CD4-positive, alpha-beta T cell treated with Interferon gamma for 1 hour (primary cell): ENCODE data around the gene COL4A2.
"Not testable (repeated sequence)": the region's sequence is repeated elsewhere in the genome, so short reads cannot be mapped to it uniquely, and the experiment has no call there.

Source experiments
- DNase-seq: peaks from one replicate; pipeline ENCODE4 v3.0.0-alpha.2; 2020

The COL4A2 gene

DNA sequence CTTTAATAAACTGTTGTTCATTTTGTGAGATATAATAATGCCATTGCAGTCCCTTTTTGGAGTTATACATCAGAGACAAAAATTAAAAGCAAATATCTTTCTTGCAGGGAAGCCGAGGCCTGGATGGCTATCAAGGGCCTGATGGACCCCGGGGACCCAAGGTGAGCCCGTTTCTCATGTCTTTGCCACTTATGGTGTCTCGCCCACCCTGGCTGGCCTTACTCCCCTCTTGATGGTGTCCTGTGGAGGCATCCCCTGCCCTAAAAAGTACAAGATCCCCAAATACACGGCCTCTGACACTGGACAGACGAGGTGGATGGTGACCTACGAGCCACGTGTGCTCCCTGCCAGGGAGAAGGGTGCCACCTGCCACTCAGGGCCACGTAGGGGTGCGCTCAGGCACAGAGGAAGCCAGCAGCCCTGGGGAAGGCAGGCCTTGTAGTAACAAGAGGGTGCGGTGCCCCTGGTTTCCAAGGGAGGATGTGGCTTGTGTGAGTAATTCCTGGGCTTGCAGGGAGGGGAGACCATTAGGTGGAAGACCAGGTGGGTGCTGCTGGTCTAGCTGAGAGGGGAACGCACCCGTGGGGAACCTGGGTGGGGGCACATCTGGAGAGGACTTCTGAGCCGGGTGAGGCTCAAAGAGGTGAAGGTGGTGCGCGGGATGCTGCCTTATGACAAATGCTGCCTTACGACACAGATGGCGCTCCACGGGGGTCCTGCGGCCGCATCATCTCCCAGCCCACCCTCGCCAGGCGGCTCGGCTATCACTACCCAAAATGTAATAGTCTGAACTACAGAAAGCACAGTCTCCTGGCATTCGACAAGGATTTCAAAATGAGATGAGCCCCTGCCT, 138.9 kb downstream of the COL4A2 start:
- no peak for DNase-seq

DNA sequence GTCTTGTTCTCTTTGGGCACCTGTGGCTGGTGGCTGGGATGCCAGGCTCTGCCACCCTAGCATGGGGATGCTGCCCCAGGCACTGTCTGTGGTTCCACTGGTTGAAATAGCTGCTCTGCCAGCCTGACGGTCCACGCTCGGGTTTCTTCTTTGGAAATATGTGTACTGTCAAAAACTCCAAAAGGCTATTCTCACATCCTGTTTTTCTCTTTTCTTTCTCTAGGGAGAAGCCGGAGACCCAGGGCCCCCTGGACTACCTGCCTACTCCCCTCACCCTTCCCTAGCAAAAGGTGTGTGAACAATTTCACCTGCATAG, 139.4 kb downstream of the COL4A2 start:
- no peak for DNase-seq

DNA sequence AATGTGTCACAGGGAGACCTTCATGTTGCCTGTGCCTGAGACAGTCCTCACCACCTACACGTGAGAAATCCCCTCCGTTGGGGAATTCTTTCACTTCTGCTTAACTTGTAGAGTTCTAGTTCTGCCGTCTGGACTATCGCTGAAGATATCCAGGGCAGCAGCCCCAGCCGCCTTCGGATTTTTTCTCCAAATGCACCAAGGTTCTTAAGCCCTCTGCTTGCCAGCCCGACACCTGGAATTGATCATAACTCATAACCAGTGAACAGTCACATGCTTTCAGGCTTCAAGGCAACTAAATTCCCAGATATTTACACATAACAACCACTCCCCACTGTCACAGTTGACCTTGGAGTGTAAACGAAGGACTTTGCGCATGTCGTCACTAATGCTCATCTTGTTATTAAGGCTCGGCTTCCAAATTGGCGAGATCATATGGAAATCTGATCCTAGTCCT, 140.0 kb downstream of the COL4A2 start:
- DNase-seq = no peak

DNA sequence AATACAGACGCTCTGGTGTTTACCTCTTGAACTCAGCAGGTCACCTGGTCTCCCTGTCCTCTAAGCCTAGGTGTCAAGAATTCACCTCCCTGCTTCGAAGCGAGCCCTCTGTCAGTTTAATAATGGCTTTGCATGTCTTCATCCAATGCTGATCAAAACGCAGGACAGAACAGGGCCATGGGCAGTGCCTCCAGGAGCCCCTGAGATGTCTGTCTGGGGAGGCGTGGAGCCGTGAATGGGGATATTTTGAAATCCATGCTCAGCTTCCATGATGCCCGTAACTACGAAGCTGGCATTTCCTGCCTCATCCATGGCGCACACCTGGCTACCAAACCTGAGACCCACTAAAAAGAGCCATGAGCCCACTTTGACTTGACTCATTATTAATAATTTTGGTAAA, 140.7 kb downstream of the COL4A2 start:
- DNase-seq = no peak

DNA sequence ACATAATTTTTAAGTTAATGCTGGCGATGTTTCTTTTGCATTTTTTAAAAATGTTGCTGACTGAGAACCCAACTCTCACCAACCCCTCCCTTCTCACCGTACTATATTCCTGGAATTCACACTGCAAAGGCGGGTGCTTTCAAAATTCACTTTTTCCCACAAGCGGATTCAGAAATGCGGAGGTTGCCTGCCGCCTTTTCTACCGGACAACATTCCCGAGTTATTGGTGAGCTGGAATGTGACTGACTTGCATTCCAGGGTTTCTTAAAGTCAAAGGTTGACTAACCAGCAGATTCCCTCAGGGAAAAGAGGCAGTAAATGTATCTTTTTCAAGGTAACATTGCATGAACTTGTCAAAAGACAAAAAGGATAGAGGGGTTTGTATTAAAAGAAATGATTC, 141.1 kb downstream of the COL4A2 start:
- no peak for DNase-seq

DNA sequence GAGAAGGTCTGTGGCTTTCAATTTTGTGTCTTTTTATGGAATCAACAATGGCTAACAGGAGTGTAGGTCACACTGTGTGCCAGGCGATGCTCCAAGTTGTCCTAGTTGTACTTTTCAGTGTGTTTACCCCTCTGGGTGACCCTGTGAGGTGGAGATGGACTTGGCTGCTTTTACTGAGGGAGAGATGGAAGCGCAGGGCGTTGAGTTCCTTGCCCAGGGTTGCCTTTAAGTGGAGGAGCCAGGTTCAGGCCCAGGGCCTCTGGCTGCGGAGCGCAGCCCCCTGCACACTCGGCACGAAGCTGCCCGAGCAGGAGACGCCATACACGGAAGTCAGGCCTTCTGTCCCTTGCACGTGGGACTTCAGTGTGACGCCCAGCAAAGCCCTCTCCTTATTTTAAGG, 141.6 kb downstream of the COL4A2 start:
- no peak for DNase-seq

DNA sequence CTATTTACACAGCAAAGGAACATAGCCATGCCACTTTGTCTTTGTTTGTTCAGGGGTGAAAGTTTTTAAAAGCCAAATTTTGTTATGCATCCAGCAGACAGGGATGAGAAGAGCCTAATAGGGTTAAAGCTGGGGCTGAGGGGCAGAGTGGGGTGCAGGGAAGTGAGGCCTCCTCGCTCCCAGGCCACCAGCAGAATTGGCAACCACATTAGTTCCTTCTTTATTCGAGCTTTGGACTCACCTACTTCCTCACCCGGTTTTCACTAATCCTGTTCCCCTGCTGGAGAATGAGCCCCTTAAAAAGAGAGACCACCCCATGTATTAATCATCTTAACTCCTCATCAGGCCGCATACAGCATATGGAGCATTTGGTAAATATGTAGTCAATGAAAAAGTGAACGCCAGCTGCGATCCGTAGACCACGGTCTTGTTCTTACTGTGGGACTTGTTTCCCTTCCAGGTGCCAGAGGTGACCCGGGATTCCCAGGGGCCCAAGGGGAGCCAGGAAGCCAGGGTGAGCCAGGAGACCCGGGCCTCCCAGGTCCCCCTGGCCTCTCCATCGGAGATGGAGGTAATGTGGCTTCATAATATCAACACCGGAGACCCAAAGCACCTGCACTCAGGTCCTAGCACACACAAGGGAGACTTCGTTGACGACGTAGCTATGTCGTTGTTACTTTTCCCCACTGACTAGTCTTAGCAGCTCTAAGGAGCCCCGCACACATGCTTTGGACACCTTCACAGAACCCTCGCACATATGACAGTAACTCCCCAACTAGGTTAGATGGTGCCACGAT, 142.3 kb downstream of the COL4A2 start:
- DNase-seq = no peak

DNA sequence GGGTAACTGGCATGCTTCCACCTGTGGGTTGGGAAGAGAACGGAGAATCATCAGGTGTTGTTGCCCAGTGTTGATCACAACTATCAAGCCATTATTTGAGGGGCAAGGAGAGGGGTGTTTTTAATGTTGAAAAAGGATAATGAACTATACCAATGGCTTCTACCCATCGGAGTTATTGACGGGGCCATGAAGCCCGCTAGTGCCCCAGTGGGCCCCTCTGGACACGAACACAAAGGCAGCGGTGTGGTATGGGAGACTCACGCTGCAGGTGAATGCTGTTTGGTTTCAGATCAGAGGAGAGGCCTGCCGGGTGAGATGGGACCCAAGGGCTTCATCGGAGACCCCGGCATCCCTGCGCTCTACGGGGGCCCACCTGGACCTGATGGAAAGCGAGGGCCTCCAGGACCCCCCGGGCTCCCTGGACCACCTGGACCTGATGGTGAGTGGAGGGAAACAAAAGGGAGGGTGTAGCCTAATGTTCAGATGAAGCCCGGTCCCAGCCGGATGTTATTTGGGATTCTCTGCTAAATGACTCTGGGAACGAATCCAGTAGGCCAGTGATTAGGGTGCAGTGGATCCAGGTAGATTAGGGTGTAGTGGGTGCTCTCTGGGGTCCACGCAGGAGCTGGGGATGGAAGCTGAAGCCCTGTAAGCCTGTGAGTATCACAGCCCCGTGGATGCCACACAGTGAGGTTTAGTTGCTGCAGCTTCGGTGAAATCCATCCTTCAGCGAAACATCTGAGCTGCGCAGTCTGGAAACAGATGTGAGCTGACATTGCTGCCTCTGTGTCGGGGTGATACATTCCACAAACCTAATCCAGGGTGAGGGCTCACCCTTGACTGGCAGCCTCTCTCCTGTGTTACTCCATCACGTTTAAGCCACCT, 143.2 kb downstream of the COL4A2 start:
- DNase-seq = no peak

DNA sequence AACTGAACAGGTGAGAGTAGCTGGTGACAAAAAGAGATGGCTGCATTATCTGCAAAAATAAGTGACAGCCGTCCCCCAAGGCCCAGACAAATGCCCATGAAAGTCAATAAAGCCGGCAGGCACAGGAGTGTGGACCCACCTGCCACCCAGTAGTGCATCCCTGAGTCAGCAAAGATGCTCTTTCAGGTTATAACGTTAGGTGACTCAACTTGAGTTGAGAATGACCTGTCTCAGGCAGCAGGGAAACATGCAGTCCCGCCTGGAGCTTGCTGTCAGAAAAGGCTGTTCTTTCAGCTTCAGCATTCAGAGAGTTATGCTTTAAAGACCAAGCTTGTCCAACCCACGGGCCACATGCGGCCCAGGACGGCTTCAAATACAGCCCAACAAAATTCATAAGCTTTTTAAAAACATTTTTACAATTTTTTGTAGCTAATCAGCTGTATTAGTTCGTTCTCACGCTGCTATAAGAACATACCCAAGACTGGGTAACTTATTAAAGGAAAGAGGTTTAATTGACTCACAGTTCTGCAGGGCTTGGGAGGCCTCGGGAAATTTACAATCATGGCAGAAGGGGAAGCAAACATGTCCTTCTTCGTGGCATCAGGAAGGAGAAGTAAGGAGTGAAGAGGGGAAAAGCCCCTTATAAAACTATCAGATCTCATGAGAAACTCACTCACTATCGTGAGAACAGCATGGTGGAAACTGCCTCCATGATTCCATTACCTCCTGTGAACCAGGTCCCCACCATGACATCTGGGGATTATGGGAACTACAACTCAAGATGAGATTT, 144.1 kb downstream of the COL4A2 start:
- DNase-seq = no peak

DNA sequence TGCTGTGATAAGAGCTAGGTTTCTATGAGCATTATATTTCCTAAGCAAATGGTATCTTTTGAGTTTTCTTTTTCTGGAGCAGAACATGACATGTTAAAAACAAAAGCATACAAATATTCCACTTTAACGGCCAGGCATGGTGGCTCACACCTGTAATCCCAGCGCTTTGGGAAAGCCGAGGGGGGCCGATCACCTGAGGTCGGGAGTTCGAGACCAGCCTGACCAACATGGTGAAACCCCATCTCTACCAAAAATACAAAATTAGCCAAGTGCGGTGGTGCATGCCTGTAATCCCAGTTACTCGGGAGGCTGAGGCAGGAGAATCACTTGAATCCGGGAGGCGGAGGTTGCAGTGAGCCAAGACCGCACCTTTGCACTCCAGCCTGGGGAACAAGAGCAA, 146.0 kb downstream of the COL4A2 start:
- DNase-seq = not testable (repeated sequence)

DNA sequence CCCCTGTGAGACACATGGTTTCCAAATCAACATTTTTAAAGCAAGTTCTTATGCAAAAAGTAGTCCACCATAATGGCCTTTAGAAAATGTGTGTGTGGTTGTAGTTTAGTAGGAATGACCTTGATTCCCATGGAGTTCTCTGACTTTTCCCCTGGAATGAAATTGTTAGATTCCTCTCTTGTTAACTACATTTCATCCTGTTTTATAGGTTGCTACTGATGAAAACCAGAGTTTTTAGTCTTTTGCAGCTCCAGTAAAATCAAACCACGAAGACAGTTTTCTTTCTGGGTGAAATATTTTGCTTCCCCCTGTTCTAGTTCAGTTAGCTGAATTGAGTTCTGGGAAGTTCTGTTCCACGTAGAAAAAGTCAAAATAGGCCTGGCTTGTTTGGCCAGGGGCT, 146.7 kb downstream of the COL4A2 start:
- DNase-seq = no peak

DNA sequence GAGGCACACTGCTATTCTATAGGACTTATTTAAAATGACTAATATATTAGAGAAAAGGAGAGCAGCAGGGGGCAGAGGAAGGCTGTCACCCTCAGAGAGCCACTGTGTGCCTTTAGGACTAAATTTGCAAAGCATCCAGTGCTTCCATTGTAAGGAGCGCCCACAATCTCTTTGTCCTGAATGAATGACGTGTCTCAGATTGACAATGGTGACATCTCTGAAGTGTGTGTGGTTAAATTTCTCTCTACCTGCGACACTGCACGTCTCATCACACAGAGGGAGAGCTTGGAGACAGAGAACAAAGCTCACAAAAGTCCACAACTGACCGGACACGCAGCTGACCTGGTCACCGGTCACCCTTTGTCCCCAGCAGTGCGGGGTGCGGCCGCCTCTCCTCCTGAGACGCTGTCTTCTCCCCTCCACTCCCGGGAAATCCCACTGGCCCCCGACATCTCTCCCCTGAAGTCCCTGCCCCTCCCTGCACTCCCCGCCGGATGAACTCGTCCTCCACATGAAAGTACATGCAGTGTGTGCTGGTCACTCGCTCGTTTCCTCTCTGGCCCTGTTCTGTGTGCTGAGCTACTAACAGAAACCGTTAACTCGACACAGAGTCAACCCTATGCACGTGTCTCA, 147.3 kb downstream of the COL4A2 start:
- DNase-seq = no peak

DNA sequence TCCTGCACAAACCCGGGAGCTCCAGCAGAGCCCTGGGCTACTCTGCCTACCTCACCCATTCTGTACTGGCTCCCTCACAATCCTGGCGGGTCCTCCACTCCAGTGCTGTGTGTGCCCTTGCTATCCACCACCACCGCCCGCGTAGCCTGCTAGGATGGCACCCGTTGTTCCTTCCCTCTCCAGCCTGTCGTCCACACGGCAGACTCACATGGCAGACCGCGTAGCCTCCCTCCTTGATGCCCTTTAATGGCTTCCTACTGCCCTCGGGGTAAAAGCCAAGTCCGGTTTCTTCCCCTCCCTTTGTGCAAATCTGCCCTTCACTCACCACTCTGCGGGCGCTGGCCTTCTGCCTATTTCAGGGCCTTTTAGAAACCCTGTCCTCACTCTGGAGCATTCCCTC, 147.9 kb downstream of the COL4A2 start:
- DNase-seq = no peak

DNA sequence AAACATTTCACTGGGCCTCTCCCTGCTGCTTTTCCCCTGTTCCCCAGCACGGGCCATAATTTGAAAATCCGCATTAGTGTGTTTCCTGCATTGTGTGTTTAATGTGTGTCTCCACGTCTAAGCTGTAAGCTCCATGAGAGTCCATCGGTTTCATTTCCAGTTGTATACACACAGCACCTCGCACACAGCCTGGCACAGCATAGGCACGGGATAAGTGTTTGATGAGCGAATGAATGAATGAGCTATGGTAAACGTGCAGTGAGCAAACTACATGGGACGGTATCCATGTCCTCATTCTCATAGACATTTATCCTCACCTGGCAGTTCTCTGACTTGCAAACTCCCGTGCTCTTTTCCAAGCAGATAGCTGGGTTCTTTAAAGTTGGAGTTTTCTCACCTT, 148.4 kb downstream of the COL4A2 start:
- no peak for DNase-seq

DNA sequence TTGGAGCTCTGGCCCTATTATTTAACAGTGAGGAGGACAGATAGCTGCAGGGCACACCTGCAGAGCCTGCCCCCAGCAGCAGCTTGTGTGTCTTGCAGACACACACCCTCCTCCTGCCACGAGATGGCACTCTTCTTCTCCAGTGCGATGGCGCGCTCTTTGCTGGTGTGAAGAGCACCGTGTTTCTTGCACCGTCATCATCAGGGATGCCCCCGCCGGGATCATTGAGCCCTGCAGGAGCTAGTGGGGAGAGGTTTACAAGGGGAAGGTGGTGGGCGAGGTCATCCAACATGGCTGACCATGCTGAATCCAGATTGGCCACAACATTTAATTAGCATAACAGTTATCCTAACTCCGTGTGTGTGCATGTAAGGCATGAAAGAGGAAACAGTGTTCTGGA, 148.9 kb downstream of the COL4A2 start:
- DNase-seq = peak; percentile 69

DNA sequence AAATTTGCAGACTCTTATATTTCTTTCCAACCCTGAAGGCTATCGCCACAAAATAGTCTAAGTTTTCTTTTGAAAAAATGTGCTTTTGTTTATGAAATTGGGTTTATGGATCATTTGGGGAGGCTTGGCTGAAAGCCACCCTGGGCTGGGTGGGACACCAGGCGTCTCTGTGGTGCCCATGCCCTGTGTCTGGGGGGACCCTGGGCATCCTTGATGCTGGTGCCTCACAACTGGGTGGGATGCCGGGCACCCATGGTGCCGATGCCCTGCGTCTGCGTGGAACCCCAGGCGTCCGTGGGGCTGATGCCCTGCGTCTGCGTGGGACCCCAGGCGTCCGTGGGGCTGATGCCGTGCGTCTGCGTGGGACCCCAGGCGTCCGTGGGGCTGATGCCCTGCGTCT, 149.5 kb downstream of the COL4A2 start:
- DNase-seq = no peak

DNA sequence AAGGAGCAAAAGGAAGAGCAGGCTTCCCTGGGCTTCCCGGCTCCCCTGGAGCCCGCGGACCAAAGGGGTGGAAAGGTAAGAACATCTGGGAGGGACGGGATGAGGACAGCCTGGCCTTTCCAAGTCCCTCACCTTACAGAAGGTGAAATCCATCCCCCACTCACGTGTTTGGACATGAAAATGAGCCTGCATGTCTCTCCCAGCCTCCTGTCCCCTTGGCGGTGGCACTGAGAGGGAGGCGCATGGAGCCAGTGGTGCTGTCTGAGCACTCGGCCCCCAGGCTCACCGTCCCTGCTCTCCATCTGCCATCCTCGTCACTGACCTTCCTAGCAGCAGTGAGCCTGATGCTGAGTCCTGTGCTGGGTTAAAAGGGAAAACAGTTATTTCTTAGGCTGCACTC, 150.3 kb downstream of the COL4A2 start:
- DNase-seq = no peak

DNA sequence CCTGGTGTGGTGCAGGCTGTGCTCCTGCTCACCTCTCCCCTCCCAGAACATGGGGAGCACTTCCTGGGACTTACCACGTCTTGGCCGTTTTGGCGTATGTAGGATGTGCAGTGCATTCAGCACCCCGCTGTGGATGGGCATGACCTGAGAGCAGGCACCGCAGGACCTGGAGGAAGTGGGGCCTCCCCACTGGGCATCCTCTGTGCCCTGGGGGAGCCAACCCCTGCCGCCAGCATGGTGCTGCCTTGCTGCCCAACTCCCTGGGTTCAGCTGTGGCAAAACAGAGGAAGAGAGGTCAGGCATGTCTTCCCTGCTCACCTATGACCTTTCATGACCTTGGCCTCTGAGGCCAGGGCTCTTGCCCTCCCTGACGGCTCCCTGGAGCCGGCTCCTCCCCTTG, 150.9 kb downstream of the COL4A2 start:
- DNase-seq = no peak

DNA sequence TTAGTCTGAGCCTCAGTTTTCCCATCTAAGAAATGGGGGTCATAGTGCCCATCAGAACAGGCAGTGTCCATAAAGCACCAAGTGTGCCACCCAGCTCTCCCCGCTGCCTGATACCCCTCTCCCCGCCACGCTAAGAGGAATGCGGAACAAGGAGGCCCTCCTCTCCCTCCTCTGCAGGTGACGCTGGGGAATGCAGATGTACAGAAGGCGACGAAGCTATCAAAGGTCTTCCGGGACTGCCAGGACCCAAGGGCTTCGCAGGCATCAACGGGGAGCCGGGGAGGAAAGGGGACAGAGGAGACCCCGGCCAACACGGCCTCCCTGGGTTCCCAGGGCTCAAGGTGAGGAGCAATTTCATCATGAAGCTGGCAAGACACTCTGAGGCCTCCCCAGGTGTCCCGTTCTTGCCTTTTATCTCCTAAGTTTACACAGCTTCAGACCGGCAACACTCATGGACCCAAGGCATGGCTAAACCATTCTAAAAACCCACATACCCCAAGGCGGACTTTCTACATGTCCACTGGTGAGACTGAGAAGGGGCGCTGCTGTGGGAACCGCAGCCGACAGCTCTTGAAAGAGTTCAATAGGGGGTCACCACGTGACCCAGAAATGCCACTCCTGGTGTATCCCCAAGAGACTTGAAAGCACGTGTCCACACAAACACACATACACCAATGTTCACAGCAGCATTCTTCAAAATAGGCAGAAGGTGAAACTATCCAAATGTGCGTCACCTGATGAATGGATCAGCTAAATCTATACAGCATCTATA, 151.7 kb downstream of the COL4A2 start:
- DNase-seq = no peak

DNA sequence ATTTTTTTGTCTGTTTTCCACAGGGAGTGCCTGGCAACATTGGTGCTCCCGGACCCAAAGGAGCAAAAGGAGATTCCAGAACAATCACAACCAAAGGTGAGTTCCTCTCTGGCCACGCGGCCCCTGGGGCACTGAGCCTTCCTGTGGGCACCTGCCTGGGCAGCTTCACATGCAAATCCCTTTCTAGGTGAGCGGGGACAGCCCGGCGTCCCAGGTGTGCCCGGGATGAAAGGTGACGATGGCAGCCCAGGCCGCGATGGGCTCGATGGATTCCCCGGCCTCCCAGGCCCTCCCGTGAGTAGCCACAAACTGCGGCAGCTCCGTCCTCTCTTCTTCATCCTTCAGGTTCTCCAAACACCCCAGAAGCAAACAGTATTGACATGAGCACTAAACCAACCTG, 155.0 kb downstream of the COL4A2 start:
- no peak for DNase-seq

DNA sequence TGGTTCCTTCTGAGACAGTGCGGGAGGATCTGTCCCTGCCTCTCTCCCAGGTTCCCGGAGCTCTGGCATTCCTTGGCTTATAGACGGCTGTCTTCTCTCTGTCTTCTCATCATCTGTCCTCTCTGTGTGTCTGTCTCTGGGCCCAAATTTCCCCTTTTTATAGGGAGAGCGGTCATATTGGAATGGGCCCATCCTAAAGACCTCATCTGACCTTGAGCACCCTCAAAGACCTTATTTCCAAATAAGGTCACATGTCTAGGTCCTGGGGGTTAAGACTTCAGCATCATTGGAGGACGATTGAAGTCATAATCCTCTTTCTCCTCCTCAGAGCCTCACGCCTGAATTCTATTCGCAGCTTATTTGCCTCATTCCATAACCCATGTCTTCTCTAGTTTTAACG, 156.1 kb downstream of the COL4A2 start:
- DNase-seq = no peak
